GM12878 (cell line): ENCODE data around the gene FAM83G. TPM values are rescaled to one million over a fixed set of nuclear protein-coding genes. Genes with fewer than 3 reads are reported as not detected.

Experiments
- ATAC-seq: fragments of 200-7000 bp; cut with Tn5 transposase; 3 replicates; pipeline ENCODE4 v1.9.1; 2020; ENCODE audit warnings: mild to moderate bottlenecking, moderate library complexity
- BruUV-seq: library from RNA; stranded (reverse); fragments of 400-500 nt; replicated peaks from 2 replicates; lab custom pipeline; 2021; lab: Mats Ljungman, UMichigan
- CTCF ChIA-PET: fragments of 300-600 bp; sonication (Branson Sonifier 250); formaldehyde crosslinking; extraction: SDS; loops from one replicate; lab custom pipeline; 2021; ENCODE audit warnings: inconsistent platforms; lab: Yijun Ruan, JAX
- POLR2A ChIA-PET: fragments of 350-600 bp; formaldehyde crosslinking; extraction: SDS; loops from one replicate; lab custom pipeline; 2021; ENCODE audit warnings: inconsistent platforms; lab: Charles Lee
- RAD21 ChIA-PET: fragments of 300-600 bp; sonication (Branson Sonifier 250); formaldehyde crosslinking; loops from one replicate; lab custom pipeline; 2023; ENCODE audit warnings: antibody characterized with exemption; ENCODE audit not compliant: unreplicated experiment; lab: Charles Lee
- SMC1A ChIA-PET: fragments of 300-600 bp; sonication (Branson Sonifier 250); formaldehyde crosslinking; loops from one replicate; lab custom pipeline; 2023; ENCODE audit not compliant: unreplicated experiment, uncharacterized antibody; lab: Charles Lee
- DNase-seq: peaks from one replicate; pipeline ENCODE4 v3.0.0-alpha.2; 2011; ENCODE audit warnings: low read depth, low spot score
- FAIRE-seq: peaks from 3 replicates; lab custom pipeline; 2011; peaks lifted over from hg19 to GRCh38; lab: Jason Lieb, UNC
- H2AFZ ChIP-seq: 2 replicates; pipeline ENCODE4 v1.6.0; 2011; ENCODE audit warnings: low read depth, low read length, control low read depth; ENCODE audit not compliant: control insufficient read depth
- H3K27ac ChIP-seq: 2 replicates; pipeline ENCODE4 v1.5.1; 2011; ENCODE audit warnings: control low read depth; ENCODE audit not compliant: control insufficient read depth, insufficient read depth
- H3K27me3 ChIP-seq, 2 experiments: replicated peaks in 1 of 2; 2 replicates each; pipeline versions ENCODE4 v1.6.0 to v1.6.1; 2011; ENCODE audit warnings: low read length in 1 of 2; ENCODE audit not compliant: control insufficient read depth in 2 of 2, insufficient read depth in 2 of 2
- H3K36me3 ChIP-seq, 2 experiments: 2 replicates each; pipeline ENCODE4 v1.5.1; 2011; ENCODE audit warnings: low read length in 1 of 2; ENCODE audit not compliant: control insufficient read depth in 2 of 2, insufficient read depth in 2 of 2
- H3K4me1 ChIP-seq: 2 replicates; pipeline ENCODE4 v1.6.1; 2011; ENCODE audit warnings: mild to moderate bottlenecking, low read length, moderate library complexity, mixed read lengths; ENCODE audit not compliant: control insufficient read depth, insufficient read depth
- H3K4me2 ChIP-seq: 2 replicates; pipeline ENCODE4 v1.6.0; 2011; ENCODE audit warnings: control low read depth; ENCODE audit not compliant: control insufficient read depth, insufficient read depth
- H3K4me3 ChIP-seq: fragments of 200-600 bp; sonication (generic); 2 replicates; pipeline ENCODE4 v1.5.1; 2016
- H3K79me2 ChIP-seq: 2 replicates; pipeline ENCODE4 v1.6.0; 2011; ENCODE audit warnings: low read length; ENCODE audit not compliant: control insufficient read depth, insufficient read depth
- H3K9ac ChIP-seq: 2 replicates; pipeline ENCODE4 v1.8.0; 2011; ENCODE audit warnings: low read length, control low read depth, mixed read lengths; ENCODE audit not compliant: control insufficient read depth, insufficient read depth
- H3K9me3 ChIP-seq: replicated peaks from 3 replicates; pipeline ENCODE4 v1.5.1; 2011; ENCODE audit warnings: mild to moderate bottlenecking, low read length; ENCODE audit not compliant: control insufficient read depth, insufficient read depth
- H4K20me1 ChIP-seq: 2 replicates; pipeline ENCODE4 v1.6.0; 2011; ENCODE audit not compliant: control insufficient read depth, insufficient read depth
- BHLHE40 ChIP-seq, 2 experiments: fragments of 450-650 bp in 1 of 2; IDR thresholded peaks; 2 replicates each; pipeline ENCODE4 v1.6.1; 2011 to 2017; ENCODE audit warnings: low read depth in 2 of 2, borderline replicate concordance in 1 of 2, improper control_type of control experiment in 1 of 2, low read length in 1 of 2, mild to moderate bottlenecking in 1 of 2
- CBFB ChIP-seq: IDR thresholded peaks from 2 replicates; pipeline ENCODE4 v1.6.1; 2016; ENCODE audit warnings: antibody characterized with exemption, low read depth
- CEBPB ChIP-seq, 2 experiments: fragments of 150-350 bp in 1 of 2; IDR thresholded peaks; 2 replicates each; pipeline ENCODE4 v1.6.1; 2012 to 2014; ENCODE audit warnings: low read depth in 2 of 2, low read length in 2 of 2, borderline replicate concordance in 1 of 2, inconsistent platforms in 1 of 2
- EED ChIP-seq: sonication (generic); IDR thresholded peaks from 2 replicates; pipeline ENCODE4 v1.6.1; 2016; ENCODE audit warnings: antibody characterized with exemption, low read depth
- FOXM1 ChIP-seq: IDR thresholded peaks from 2 replicates; pipeline ENCODE4 v1.6.1; 2012; ENCODE audit warnings: low read depth, mild to moderate bottlenecking, inconsistent platforms, low read length, moderate library complexity
- HDGF ChIP-seq: fragments of 450-650 bp; IDR thresholded peaks from 2 replicates; pipeline ENCODE4 v1.6.1; 2016; ENCODE audit warnings: antibody characterized with exemption
- IKZF1 ChIP-seq: fragments of 450-650 bp; conservative IDR thresholded peaks from 2 replicates; pipeline ENCODE4 v1.6.1; 2017; ENCODE audit warnings: antibody characterized with exemption, mild to moderate bottlenecking
- JUNB ChIP-seq: IDR thresholded peaks from 2 replicates; pipeline ENCODE4 v1.6.1; 2016; ENCODE audit warnings: antibody characterized with exemption, mild to moderate bottlenecking
- RELA ChIP-seq: fragments of 450-650 bp; IDR thresholded peaks from 2 replicates; pipeline ENCODE4 v1.8.0; 2014; ENCODE audit warnings: borderline replicate concordance; ENCODE audit not compliant: partially characterized antibody
- RFX5 ChIP-seq: IDR thresholded peaks from 2 replicates; pipeline ENCODE4 v1.6.1; 2011; ENCODE audit warnings: low read depth, low read length, improper control_type of control experiment
- RUNX3 ChIP-seq: IDR thresholded peaks from 2 replicates; pipeline ENCODE4 v1.6.1; 2012; ENCODE audit warnings: low read length, inconsistent platforms
- WGBS: methylation state at CpG from one replicate; pipeline ENCODE4 v1.1.6; 2016; ENCODE audit warnings: low lambda C conversion rate; ENCODE audit not compliant: insufficient replicate concordance, insufficient coverage; ENCODE audit errors: missing lambda C conversion rate; 5-methylcytosine and 5-hydroxymethylcytosine counted together
- in situ Hi-C: fragments of 300-500 bp; cut with MboI; formaldehyde crosslinking; loops from 9 replicates; pipeline ENCODE4 v1.14.3; 2018; ENCODE audit warnings: mixed read lengths
- intact Hi-C: fragments of 100-400 bp; cut with micrococcal nuclease; formaldehyde crosslinking; loops from one replicate; pipeline ENCODE4 v1.14.2; 2022; ENCODE audit not compliant: unreplicated experiment
- polyA plus RNA-seq, 11 experiments: library from polyadenylated mRNA; depleted of rRNA in 4 of 11; unstranded in 6 of 11; stranded (reverse) in 5 of 11; fragments of >200 nt; fragmentation: Nextera tagmentation in 4 of 11; fragmentation: Illumina TruSeq in 1 of 11; extraction: Ambion mirVana in 4 of 11; extraction: Trizol in 1 of 11; gene quantifications; 1 replicate in 1 of 11; 2 replicates in 10 of 11; pipeline versions ENCODE4 v1.2.1 to v1.2.3, GENCODE V29; 2011 to 2016; ENCODE audit warnings: inconsistent platforms in 2 of 11, missing spikeins in 2 of 11, low read depth in 1 of 11
- total RNA-seq, 4 experiments: library from RNA; depleted of rRNA in 3 of 4; stranded (reverse); fragments of >200 nt in 3 of 4; fragmentation: Illumina TruSeq in 1 of 4; extraction: Trizol in 1 of 4; gene quantifications; 2 replicates each; pipeline versions ENCODE4 v1.2.1 to v1.2.3, GENCODE V29; 2013 to 2021
- TF ChIP-seq, protein P1 (sequence below): fragments of 150-350 bp; IDR thresholded peaks from 2 replicates; pipeline ENCODE4 v1.6.1; 2016; ENCODE audit warnings: low read depth, low read length
- TF ChIP-seq, protein P2 (sequence below): IDR thresholded peaks from 2 replicates; pipeline ENCODE4 v1.6.1; 2011; ENCODE audit warnings: borderline replicate concordance, low read depth, mild to moderate bottlenecking, moderate library complexity, low read length; ENCODE audit not compliant: insufficient read depth, poor library complexity, severe bottlenecking
- TF ChIP-seq, protein P3 (sequence below): IDR thresholded peaks from 2 replicates; pipeline ENCODE4 v1.6.1; 2011; ENCODE audit warnings: mild to moderate bottlenecking, low read depth, low read length, moderate library complexity; ENCODE audit not compliant: insufficient replicate concordance

FAM83G gene
- total and polyA plus RNA-seq, 10 of the 15 experiments (the other 5 are each of a cell fraction or from before 2014, with no cell fraction given) = 0.03 to 16.7 (median 6.5) TPM

DNA sequence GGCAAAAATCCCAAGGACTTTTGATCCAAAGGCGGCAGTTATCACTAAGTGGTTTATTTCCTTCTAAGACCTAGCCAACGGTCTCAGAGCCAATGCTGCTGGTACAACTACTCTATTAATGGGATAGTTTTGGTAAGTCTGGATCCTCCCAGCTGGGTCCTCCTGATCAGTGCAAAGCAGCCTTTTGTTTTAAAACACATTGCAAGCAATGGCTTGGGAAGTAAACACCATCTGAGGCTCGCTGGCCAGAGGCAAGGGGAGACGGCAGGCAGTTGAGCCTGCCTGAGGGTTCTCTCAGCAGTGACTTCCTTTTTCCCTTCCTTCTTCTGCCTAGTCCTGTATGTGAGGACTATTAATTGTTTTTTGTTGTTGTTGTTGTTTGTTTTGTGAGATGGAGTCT is 54.2 kb downstream of the FAM83G start:
- in situ Hi-C loops (no loop called here), intact Hi-C loops (no loop called here)
- H3K27ac ChIP-seq = no peak overlapping the region
- no peak overlapping the region for H3K9ac ChIP-seq
- no peak overlapping the region for H3K4me3 ChIP-seq
- no peaks in the 10 kb centered on the region for H3K36me3 ChIP-seq
- 42% methylated on average over 4 of the region's 4 CpGs for WGBS
- no peaks in the 10 kb centered on the region for H4K20me1 ChIP-seq
- ATAC-seq = no peak
- no peaks in the 10 kb centered on the region for H3K9me3 ChIP-seq
- CTCF ChIA-PET = no interaction called here
- H3K4me1 ChIP-seq = no peaks in the 10 kb centered on the region
- no peak for TF ChIP-seq CBFB
- no peak for TF ChIP-seq FOXM1
- TF ChIP-seq, protein P1, sequence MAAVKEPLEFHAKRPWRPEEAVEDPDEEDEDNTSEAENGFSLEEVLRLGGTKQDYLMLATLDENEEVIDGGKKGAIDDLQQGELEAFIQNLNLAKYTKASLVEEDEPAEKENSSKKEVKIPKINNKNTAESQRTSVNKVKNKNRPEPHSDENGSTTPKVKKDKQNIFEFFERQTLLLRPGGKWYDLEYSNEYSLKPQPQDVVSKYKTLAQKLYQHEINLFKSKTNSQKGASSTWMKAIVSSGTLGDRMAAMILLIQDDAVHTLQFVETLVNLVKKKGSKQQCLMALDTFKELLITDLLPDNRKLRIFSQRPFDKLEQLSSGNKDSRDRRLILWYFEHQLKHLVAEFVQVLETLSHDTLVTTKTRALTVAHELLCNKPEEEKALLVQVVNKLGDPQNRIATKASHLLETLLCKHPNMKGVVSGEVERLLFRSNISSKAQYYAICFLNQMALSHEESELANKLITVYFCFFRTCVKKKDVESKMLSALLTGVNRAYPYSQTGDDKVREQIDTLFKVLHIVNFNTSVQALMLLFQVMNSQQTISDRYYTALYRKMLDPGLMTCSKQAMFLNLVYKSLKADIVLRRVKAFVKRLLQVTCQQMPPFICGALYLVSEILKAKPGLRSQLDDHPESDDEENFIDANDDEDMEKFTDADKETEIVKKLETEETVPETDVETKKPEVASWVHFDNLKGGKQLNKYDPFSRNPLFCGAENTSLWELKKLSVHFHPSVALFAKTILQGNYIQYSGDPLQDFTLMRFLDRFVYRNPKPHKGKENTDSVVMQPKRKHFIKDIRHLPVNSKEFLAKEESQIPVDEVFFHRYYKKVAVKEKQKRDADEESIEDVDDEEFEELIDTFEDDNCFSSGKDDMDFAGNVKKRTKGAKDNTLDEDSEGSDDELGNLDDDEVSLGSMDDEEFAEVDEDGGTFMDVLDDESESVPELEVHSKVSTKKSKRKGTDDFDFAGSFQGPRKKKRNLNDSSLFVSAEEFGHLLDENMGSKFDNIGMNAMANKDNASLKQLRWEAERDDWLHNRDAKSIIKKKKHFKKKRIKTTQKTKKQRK = no peak
- no peak for TF ChIP-seq RELA
- no peak for TF ChIP-seq JUNB
- TF ChIP-seq, protein P2, sequence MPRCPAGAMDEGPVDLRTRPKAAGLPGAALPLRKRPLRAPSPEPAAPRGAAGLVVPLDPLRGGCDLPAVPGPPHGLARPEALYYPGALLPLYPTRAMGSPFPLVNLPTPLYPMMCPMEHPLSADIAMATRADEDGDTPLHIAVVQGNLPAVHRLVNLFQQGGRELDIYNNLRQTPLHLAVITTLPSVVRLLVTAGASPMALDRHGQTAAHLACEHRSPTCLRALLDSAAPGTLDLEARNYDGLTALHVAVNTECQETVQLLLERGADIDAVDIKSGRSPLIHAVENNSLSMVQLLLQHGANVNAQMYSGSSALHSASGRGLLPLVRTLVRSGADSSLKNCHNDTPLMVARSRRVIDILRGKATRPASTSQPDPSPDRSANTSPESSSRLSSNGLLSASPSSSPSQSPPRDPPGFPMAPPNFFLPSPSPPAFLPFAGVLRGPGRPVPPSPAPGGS = no peak
- no peak for TF ChIP-seq CEBPB (IDR thresholded peaks at IDR 0.05; ENCODE audit: borderline replicate concordance in 1 of 2, low read depth in 2 of 2, low read length in 2 of 2)
- TF ChIP-seq EED = no peak
- no peak for TF ChIP-seq RFX5
- TF ChIP-seq BHLHE40 (IDR thresholded peaks at IDR 0.05; ENCODE audit: borderline replicate concordance in 1 of 2, low read depth in 2 of 2, low read length in 1 of 2) = no peak
- no peak for TF ChIP-seq IKZF1
- TF ChIP-seq, protein P3, sequence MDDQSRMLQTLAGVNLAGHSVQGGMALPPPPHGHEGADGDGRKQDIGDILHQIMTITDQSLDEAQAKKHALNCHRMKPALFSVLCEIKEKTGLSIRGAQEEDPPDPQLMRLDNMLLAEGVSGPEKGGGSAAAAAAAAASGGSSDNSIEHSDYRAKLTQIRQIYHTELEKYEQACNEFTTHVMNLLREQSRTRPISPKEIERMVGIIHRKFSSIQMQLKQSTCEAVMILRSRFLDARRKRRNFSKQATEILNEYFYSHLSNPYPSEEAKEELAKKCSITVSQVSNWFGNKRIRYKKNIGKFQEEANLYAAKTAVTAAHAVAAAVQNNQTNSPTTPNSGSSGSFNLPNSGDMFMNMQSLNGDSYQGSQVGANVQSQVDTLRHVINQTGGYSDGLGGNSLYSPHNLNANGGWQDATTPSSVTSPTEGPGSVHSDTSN = no peak
- TF ChIP-seq HDGF = no peak
- no peak for TF ChIP-seq RUNX3
- no peak overlapping the region for H3K4me2 ChIP-seq
- no peaks in the 10 kb centered on the region for H3K79me2 ChIP-seq
- no peaks in the 10 kb centered on the region; a peak in 1 of 4 replicates for H3K27me3 ChIP-seq
- H2AFZ ChIP-seq = no peak overlapping the region
- SMC1A ChIA-PET = no interaction called here
- RAD21 ChIA-PET = no interaction called here
- no peak for DNase-seq
- POLR2A ChIA-PET = no interaction called here
- FAIRE-seq = no peak
- BruUV-seq = no TSS peak
